ENCODE data around the gene MYO3B.

DNA sequence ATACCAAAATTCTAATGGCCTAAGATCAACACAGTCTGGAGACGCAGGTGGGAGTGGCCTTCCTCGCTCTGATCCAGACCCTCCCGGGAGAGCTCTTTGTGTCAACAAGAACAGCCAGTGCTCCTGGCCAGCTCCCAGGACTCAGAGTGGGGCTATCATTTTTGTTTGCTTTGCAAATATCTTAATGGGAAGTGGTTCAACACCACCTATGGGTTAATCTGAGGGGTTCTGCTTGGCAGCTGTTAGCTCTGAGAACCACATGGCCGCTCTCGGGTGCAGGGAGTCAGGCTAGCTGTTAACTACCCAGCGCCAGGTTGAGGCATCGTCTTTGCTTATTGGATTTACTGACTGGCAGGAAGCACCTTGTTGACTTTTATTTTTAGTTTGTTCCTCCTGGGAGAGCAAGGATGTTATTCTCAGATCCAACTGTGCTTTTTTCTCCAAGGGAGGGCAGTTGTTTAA is 352.4 kb downstream of the MYO3B start:
- TF ChIP-seq, protein P1, sequence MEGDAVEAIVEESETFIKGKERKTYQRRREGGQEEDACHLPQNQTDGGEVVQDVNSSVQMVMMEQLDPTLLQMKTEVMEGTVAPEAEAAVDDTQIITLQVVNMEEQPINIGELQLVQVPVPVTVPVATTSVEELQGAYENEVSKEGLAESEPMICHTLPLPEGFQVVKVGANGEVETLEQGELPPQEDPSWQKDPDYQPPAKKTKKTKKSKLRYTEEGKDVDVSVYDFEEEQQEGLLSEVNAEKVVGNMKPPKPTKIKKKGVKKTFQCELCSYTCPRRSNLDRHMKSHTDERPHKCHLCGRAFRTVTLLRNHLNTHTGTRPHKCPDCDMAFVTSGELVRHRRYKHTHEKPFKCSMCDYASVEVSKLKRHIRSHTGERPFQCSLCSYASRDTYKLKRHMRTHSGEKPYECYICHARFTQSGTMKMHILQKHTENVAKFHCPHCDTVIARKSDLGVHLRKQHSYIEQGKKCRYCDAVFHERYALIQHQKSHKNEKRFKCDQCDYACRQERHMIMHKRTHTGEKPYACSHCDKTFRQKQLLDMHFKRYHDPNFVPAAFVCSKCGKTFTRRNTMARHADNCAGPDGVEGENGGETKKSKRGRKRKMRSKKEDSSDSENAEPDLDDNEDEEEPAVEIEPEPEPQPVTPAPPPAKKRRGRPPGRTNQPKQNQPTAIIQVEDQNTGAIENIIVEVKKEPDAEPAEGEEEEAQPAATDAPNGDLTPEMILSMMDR (IDR thresholded peaks at IDR 0.05; ENCODE audit: low read depth, low read length), result no peak
- TF ChIP-seq MYC (IDR thresholded peaks at IDR 0.05; ENCODE audit: low read depth, low read length), result no peak
- no peak for TF ChIP-seq POLR2A (IDR thresholded peaks at IDR 0.05; ENCODE audit: extremely low read depth, insufficient read length)

All from NB4 (cell line).